ENCODE data around the gene PPIF.

The PPIF gene

GRCh38 chr10:79346388-79347225, 662 bp upstream of the PPIF start:
- no peak for TF ChIP-seq CTCF (conservative IDR thresholded peaks at IDR 0.05; ENCODE audit: low read depth)
- ChIA-PET POLR2A (ENCODE audit: low non-redundant PET) (no interaction called here), CTCF (interaction anchor here (0.6 to 1.2 kb wide), 5 partner anchors 9 to 549 kb away, joined by 3 to 4 read pairs (median 4); no protein-coding TSS in a partner anchor)
- peak overlapping the region; percentile 85 for H3K27ac ChIP-seq
- no peak for DNase-seq (ENCODE audit: low spot score)

GRCh38 chr10:79347894-79348639, 798 bp downstream of the PPIF start:
- H3K27ac ChIP-seq = peak overlapping the region; percentile 85
- TF ChIP-seq CTCF (conservative IDR thresholded peaks at IDR 0.05; ENCODE audit: low read depth) = no peak
- POLR2A ChIA-PET (ENCODE audit: low non-redundant PET) = interaction anchor here (0.6 kb wide), 1 partner anchor 346 kb away, joined by 3 read pairs; no protein-coding TSS in a partner anchor
- peak; percentile 68 for DNase-seq (ENCODE audit: low spot score)
- CTCF ChIA-PET = interaction anchor here (0.6 to 1.5 kb wide), 6 partner anchors 26 to 498 kb away, joined by 3 to 7 read pairs (median 4); no protein-coding TSS in a partner anchor

- ChIA-PET POLR2A (ENCODE audit: low non-redundant PET) (interaction anchor here (0.6 kb wide), 1 partner anchor 346 kb away, joined by 3 read pairs; no protein-coding TSS in a partner anchor), CTCF (interaction anchor here (0.6 to 1.5 kb wide), 4 partner anchors 11 to 498 kb away, joined by 3 to 7 read pairs (median 4); no protein-coding TSS in a partner anchor)
- DNase-seq (ENCODE audit: low spot score) = no peak
- peak overlapping the region; percentile 85 for H3K27ac ChIP-seq
- no peak for TF ChIP-seq CTCF (conservative IDR thresholded peaks at IDR 0.05; ENCODE audit: low read depth)
Observed at GRCh38 chr10:79348640-79348988, 1.3 kb downstream of the PPIF start.

GRCh38 chr10:79349072-79349491, 1.8 kb downstream of the PPIF start:
- ChIA-PET POLR2A (ENCODE audit: low non-redundant PET) (no interaction called here), CTCF (interaction anchor here (1.1 to 1.5 kb wide), 2 partner anchors 10 to 25 kb away, joined by 3 to 7 read pairs; no protein-coding TSS in a partner anchor)
- H3K27ac ChIP-seq = peak overlapping the region; percentile 85
- DNase-seq (ENCODE audit: low spot score) = no peak
- no peak for TF ChIP-seq CTCF (conservative IDR thresholded peaks at IDR 0.05; ENCODE audit: low read depth)

GRCh38 chr10:79349766-79350406, 2.6 kb downstream of the PPIF start:
- CTCF ChIA-PET = interaction anchor here (1.1 kb wide), 1 partner anchor 9 kb away, joined by 3 read pairs; no protein-coding TSS in a partner anchor
- POLR2A ChIA-PET (ENCODE audit: low non-redundant PET) = interaction anchor here (0.6 kb wide), 1 partner anchor 47 kb away, joined by 4 read pairs; no protein-coding TSS in a partner anchor
- DNase-seq (ENCODE audit: low spot score) = no peak
- peak overlapping the region; percentile 85 for H3K27ac ChIP-seq
- no peak for TF ChIP-seq CTCF (conservative IDR thresholded peaks at IDR 0.05; ENCODE audit: low read depth)
